ENCODE measurements around the gene GORASP2. TPM values are rescaled to one million over a fixed set of nuclear protein-coding genes. Genes with fewer than 3 reads are reported as not detected.

Gene GORASP2
- total and polyA plus RNA-seq, 2 experiments from 2014 or later: 44.5 to 45.2 TPM

DNA sequence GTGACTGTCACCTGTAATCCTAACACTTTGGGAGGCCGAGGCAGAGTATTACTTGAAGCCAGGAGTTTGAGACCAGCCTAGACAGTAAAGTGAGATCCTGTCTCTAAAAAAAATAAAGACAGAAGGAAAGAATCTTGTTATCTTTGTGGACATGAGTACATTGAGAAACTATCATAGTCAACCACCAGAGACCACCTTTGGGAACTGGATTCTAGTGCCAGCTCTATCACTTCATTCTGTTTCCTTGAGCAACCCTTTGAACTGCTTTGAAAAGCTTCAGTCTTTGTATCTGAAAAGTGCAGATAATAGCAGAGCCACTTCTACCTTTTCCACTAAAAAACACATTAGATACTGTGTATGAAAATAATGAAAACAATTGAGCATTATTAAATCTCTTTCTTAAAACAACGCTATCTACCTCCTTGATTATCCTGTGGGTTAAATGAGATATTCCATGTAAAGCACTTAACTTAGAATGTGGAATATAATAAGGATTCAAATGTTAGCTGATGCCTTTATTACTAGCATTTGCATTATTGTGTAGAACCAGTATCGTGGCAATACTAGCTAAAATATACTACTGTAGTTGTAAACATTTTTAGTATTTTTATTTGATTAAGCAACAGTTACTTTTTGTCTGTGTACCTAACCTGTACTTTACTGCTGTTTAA, 8.8 kb downstream of the GORASP2 start:
- Histone ChIP-seq H3K36me3 (ENCODE audit: insufficient read depth) (no peaks in the 10 kb centered on the region), H3K27me3 (ENCODE audit: insufficient read depth) (no peaks in the 10 kb centered on the region), H3K79me2 (replicated peaks; ENCODE audit: insufficient read depth) (peaks cover 100% of the 10 kb centered on the region), H3F3A (replicated peaks; ENCODE audit: low read depth) (no peaks in the 10 kb centered on the region), H3K4me3 (no peak overlapping the region), H2AFZ (no peak overlapping the region), H3K4me1 (ENCODE audit: insufficient read depth) (0 out of 2 replicates have a peak, but pooled peaks cover 5% of the 10 kb centered on the region), H3K27ac (ENCODE audit: low read depth) (no peak overlapping the region), H4K20me1 (replicated peaks; ENCODE audit: insufficient read depth) (peaks cover 53% of the 10 kb centered on the region), H3K4me2 (no peak overlapping the region), H3K9me2 (ENCODE audit: insufficient read depth) (no peaks in the 10 kb centered on the region)
- DNase-seq (ENCODE audit: low spot score) (no peak), ATAC-seq (no peak)
- Mint-ChIP-seq H3K4me3 (no peak overlapping the region), H3K9me3 (no peaks in the 10 kb centered on the region), H3K4me1 (peaks cover 13% of the 10 kb centered on the region; the same call in 2 of the 3 replicates), H3K27me3 (ENCODE audit: insufficient read depth, low read depth, poor library complexity) (peaks cover 2% of the 10 kb centered on the region), H3K36me3 (ENCODE audit: low read depth) (peaks cover 10% of the 10 kb centered on the region; the same call in 2 of the 3 replicates), H3K27ac (no peak overlapping the region)
- TF ChIP-seq NANOG (IDR thresholded peaks at IDR 0.05; ENCODE audit: borderline replicate concordance): no peak
- TF ChIP-seq JUNB (IDR thresholded peaks at IDR 0.05; ENCODE audit: unreplicated experiment): no peak
- no peak for TF ChIP-seq EZH2phosphoT487 (IDR thresholded peaks at IDR 0.05; ENCODE audit: unreplicated experiment)
- TF ChIP-seq STAT1 (IDR thresholded peaks at IDR 0.05; ENCODE audit: unreplicated experiment): no peak
- TF ChIP-seq CREB1 (CRISPR knock-in tag; IDR thresholded peaks at IDR 0.05; ENCODE audit: low read depth): no peak
- TF ChIP-seq, protein P1, sequence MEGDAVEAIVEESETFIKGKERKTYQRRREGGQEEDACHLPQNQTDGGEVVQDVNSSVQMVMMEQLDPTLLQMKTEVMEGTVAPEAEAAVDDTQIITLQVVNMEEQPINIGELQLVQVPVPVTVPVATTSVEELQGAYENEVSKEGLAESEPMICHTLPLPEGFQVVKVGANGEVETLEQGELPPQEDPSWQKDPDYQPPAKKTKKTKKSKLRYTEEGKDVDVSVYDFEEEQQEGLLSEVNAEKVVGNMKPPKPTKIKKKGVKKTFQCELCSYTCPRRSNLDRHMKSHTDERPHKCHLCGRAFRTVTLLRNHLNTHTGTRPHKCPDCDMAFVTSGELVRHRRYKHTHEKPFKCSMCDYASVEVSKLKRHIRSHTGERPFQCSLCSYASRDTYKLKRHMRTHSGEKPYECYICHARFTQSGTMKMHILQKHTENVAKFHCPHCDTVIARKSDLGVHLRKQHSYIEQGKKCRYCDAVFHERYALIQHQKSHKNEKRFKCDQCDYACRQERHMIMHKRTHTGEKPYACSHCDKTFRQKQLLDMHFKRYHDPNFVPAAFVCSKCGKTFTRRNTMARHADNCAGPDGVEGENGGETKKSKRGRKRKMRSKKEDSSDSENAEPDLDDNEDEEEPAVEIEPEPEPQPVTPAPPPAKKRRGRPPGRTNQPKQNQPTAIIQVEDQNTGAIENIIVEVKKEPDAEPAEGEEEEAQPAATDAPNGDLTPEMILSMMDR (conservative IDR thresholded peaks at IDR 0.05; ENCODE audit: low read depth in 2 of 2): no peak
- TF ChIP-seq ZNF331 (CRISPR knock-in tag; IDR thresholded peaks at IDR 0.05; ENCODE audit: low read depth): no peak
- TF ChIP-seq EZH2 (IDR thresholded peaks at IDR 0.05; ENCODE audit: low read depth, unreplicated experiment): no peak
- TF ChIP-seq, protein P2, sequence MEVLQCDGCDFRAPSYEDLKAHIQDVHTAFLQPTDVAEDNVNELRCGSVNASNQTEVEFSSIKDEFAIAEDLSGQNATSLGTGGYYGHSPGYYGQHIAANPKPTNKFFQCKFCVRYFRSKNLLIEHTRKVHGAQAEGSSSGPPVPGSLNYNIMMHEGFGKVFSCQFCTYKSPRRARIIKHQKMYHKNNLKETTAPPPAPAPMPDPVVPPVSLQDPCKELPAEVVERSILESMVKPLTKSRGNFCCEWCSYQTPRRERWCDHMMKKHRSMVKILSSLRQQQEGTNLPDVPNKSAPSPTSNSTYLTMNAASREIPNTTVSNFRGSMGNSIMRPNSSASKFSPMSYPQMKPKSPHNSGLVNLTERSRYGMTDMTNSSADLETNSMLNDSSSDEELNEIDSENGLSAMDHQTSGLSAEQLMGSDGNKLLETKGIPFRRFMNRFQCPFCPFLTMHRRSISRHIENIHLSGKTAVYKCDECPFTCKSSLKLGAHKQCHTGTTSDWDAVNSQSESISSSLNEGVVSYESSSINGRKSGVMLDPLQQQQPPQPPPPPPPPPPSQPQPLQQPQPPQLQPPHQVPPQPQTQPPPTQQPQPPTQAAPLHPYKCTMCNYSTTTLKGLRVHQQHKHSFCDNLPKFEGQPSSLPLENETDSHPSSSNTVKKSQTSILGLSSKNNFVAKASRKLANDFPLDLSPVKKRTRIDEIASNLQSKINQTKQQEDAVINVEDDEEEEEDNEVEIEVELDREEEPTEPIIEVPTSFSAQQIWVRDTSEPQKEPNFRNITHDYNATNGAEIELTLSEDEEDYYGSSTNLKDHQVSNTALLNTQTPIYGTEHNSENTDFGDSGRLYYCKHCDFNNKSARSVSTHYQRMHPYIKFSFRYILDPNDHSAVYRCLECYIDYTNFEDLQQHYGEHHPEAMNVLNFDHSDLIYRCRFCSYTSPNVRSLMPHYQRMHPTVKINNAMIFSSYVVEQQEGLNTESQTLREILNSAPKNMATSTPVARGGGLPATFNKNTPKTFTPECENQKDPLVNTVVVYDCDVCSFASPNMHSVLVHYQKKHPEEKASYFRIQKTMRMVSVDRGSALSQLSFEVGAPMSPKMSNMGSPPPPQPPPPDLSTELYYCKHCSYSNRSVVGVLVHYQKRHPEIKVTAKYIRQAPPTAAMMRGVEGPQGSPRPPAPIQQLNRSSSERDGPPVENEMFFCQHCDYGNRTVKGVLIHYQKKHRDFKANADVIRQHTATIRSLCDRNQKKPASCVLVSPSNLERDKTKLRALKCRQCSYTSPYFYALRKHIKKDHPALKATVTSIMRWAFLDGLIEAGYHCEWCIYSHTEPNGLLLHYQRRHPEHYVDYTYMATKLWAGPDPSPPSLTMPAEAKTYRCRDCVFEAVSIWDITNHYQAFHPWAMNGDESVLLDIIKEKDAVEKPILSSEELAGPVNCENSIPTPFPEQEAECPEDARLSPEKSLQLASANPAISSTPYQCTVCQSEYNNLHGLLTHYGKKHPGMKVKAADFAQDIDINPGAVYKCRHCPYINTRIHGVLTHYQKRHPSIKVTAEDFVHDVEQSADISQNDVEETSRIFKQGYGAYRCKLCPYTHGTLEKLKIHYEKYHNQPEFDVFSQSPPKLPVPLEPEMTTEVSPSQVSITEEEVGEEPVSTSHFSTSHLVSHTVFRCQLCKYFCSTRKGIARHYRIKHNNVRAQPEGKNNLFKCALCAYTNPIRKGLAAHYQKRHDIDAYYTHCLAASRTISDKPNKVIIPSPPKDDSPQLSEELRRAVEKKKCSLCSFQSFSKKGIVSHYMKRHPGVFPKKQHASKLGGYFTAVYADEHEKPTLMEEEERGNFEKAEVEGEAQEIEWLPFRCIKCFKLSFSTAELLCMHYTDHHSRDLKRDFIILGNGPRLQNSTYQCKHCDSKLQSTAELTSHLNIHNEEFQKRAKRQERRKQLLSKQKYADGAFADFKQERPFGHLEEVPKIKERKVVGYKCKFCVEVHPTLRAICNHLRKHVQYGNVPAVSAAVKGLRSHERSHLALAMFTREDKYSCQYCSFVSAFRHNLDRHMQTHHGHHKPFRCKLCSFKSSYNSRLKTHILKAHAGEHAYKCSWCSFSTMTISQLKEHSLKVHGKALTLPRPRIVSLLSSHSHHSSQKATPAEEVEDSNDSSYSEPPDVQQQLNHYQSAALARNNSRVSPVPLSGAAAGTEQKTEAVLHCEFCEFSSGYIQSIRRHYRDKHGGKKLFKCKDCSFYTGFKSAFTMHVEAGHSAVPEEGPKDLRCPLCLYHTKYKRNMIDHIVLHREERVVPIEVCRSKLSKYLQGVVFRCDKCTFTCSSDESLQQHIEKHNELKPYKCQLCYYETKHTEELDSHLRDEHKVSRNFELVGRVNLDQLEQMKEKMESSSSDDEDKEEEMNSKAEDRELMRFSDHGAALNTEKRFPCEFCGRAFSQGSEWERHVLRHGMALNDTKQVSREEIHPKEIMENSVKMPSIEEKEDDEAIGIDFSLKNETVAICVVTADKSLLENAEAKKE (CRISPR knock-in tag; IDR thresholded peaks at IDR 0.05): no peak
